ENCODE data around the gene MRPL37.

MRPL37 gene

GRCh38 chr1:54219688-54220003, 19.7 kb downstream of the MRPL37 start:
- TF ChIP-seq NFRKB (IDR thresholded peaks at IDR 0.05) (no peak), BHLHE40 (IDR thresholded peaks at IDR 0.05; ENCODE audit: borderline replicate concordance) (no peak), TARDBP (IDR thresholded peaks at IDR 0.05) (no peak), ARNT (IDR thresholded peaks at IDR 0.05) (no peak), SUZ12 (IDR thresholded peaks at IDR 0.05) (no peak), CTBP1 (IDR thresholded peaks at IDR 0.05; ENCODE audit: borderline replicate concordance) (no peak), LEF1 (IDR thresholded peaks at IDR 0.05; ENCODE audit: borderline replicate concordance) (no peak), ZNF384 (IDR thresholded peaks at IDR 0.05) (no peak)
- no peak for DNase-seq (ENCODE audit: extremely low spot score)
- POLR2A ChIA-PET, result interaction anchor here (1.3 kb wide), 1 partner anchor 20 kb away, joined by 6 read pairs; the partner anchor contains the start of genes CYB5RL and MRPL37
- CTCF ChIA-PET, result no interaction called here

GRCh38 chr1:54220004-54220811, 20.2 kb downstream of the MRPL37 start:
- DNase-seq (ENCODE audit: extremely low spot score), result no peak
- TF ChIP-seq BHLHE40 (IDR thresholded peaks at IDR 0.05; ENCODE audit: borderline replicate concordance) (no peak), SUZ12 (IDR thresholded peaks at IDR 0.05) (no peak), ARNT (IDR thresholded peaks at IDR 0.05) (no peak), L3MBTL2 (conservative IDR thresholded peaks at IDR 0.05) (no peak), FOXA1 (IDR thresholded peaks at IDR 0.05) (no peak), HDGF (IDR thresholded peaks at IDR 0.05; ENCODE audit: borderline replicate concordance) (no peak), LEF1 (IDR thresholded peaks at IDR 0.05; ENCODE audit: borderline replicate concordance) (no peak), FOXK2 (IDR thresholded peaks at IDR 0.05) (no peak), SP1 (IDR thresholded peaks at IDR 0.05) (no peak), TARDBP (IDR thresholded peaks at IDR 0.05) (no peak), ELF4 (IDR thresholded peaks at IDR 0.05) (no peak), FOXM1 (IDR thresholded peaks at IDR 0.05; ENCODE audit: borderline replicate concordance) (no peak), CTBP1 (IDR thresholded peaks at IDR 0.05; ENCODE audit: borderline replicate concordance) (no peak), ZNF384 (IDR thresholded peaks at IDR 0.05) (no peak), PKNOX1 (IDR thresholded peaks at IDR 0.05) (no peak)
- POLR2A ChIA-PET, result interaction anchor here (0.9 to 1.3 kb wide), 2 partner anchors 9 to 20 kb away, joined by 4 to 6 read pairs; partner anchors contain the start of genes CYB5RL and MRPL37
- CTCF ChIA-PET, result interaction anchor here (0.9 to 1.3 kb wide), 2 partner anchors 9 to 39 kb away, joined by 3 read pairs; no protein-coding TSS in a partner anchor

- no peak for DNase-seq (ENCODE audit: extremely low spot score)
- POLR2A ChIA-PET, result no interaction called here
- TF ChIP-seq FOXM1 (IDR thresholded peaks at IDR 0.05; ENCODE audit: borderline replicate concordance) (no peak), NFRKB (IDR thresholded peaks at IDR 0.05) (no peak), ELF4 (IDR thresholded peaks at IDR 0.05) (0 out of 2 replicates have a peak, but pooled peaks have one; percentile 15), SP1 (IDR thresholded peaks at IDR 0.05) (no peak)
- CTCF ChIA-PET, result interaction anchor here (1.3 kb wide), 1 partner anchor 8 kb away, joined by 3 read pairs; no protein-coding TSS in a partner anchor
These were observed 21.3 kb downstream of the MRPL37 start for GRCh38 chr1:54221113-54221834.

- no peak for TF ChIP-seq ZNF384 (IDR thresholded peaks at IDR 0.05)
- TF ChIP-seq HDGF (IDR thresholded peaks at IDR 0.05; ENCODE audit: borderline replicate concordance), result no peak
- no peak for TF ChIP-seq FOXK2 (IDR thresholded peaks at IDR 0.05)
- no peak for TF ChIP-seq PKNOX1 (IDR thresholded peaks at IDR 0.05)
- no peak for TF ChIP-seq BHLHE40 (IDR thresholded peaks at IDR 0.05; ENCODE audit: borderline replicate concordance)
- no peak for TF ChIP-seq ELF4 (IDR thresholded peaks at IDR 0.05)
- no peak for TF ChIP-seq SP1 (IDR thresholded peaks at IDR 0.05)
- no peak for TF ChIP-seq SUZ12 (IDR thresholded peaks at IDR 0.05)
- no peak for TF ChIP-seq TARDBP (IDR thresholded peaks at IDR 0.05)
- TF ChIP-seq FOXA1 (IDR thresholded peaks at IDR 0.05), result no peak
- no peak for TF ChIP-seq FOXM1 (IDR thresholded peaks at IDR 0.05; ENCODE audit: borderline replicate concordance)
- no peak for TF ChIP-seq ARNT (IDR thresholded peaks at IDR 0.05)
- no peak for TF ChIP-seq L3MBTL2 (conservative IDR thresholded peaks at IDR 0.05)
- no peak for TF ChIP-seq CTBP1 (IDR thresholded peaks at IDR 0.05; ENCODE audit: borderline replicate concordance)
- DNase-seq (ENCODE audit: extremely low spot score), result no peak
- ChIA-PET POLR2A (no interaction called here), CTCF (no interaction called here)
These were observed 22.0 kb downstream of the MRPL37 start for GRCh38 chr1:54221867-54222484.

- POLR2A ChIA-PET, result no interaction called here
- TF ChIP-seq L3MBTL2 (conservative IDR thresholded peaks at IDR 0.05), result no peak
- no peak for TF ChIP-seq SP1 (IDR thresholded peaks at IDR 0.05)
- no peak for TF ChIP-seq ELF4 (IDR thresholded peaks at IDR 0.05)
- TF ChIP-seq ARNT (IDR thresholded peaks at IDR 0.05), result no peak
- no peak for TF ChIP-seq NFRKB (IDR thresholded peaks at IDR 0.05)
- no peak for TF ChIP-seq ZNF384 (IDR thresholded peaks at IDR 0.05)
- TF ChIP-seq FOXM1 (IDR thresholded peaks at IDR 0.05; ENCODE audit: borderline replicate concordance), result no peak
- no peak for TF ChIP-seq LEF1 (IDR thresholded peaks at IDR 0.05; ENCODE audit: borderline replicate concordance)
- TF ChIP-seq PKNOX1 (IDR thresholded peaks at IDR 0.05), result no peak
- TF ChIP-seq TARDBP (IDR thresholded peaks at IDR 0.05), result no peak
- TF ChIP-seq SUZ12 (IDR thresholded peaks at IDR 0.05), result no peak
- TF ChIP-seq HDGF (IDR thresholded peaks at IDR 0.05; ENCODE audit: borderline replicate concordance), result no peak
- TF ChIP-seq FOXA1 (IDR thresholded peaks at IDR 0.05), result no peak
- TF ChIP-seq BHLHE40 (IDR thresholded peaks at IDR 0.05; ENCODE audit: borderline replicate concordance), result no peak
- no peak for TF ChIP-seq FOXK2 (IDR thresholded peaks at IDR 0.05)
- no peak for TF ChIP-seq CTBP1 (IDR thresholded peaks at IDR 0.05; ENCODE audit: borderline replicate concordance)
- CTCF ChIA-PET, result no interaction called here
These were observed 22.7 kb downstream of the MRPL37 start for GRCh38 chr1:54222711-54223110.

More at GRCh38 chr1:54222711-54223110, 22.7 kb downstream of the MRPL37 start:
- no peak for DNase-seq (ENCODE audit: extremely low spot score)

All from HEK293T (cell line).